Testis (tissue), 3 donors: ENCODE measurements around the gene RPP30. TPM values are rescaled to one million over a fixed set of nuclear protein-coding genes. Genes with fewer than 3 reads are reported as not detected.

Experiments used
- DNase-seq: peaks from one replicate; pipeline ENCODE4 v3.0.0-alpha.2; 2019
- H3K27ac ChIP-seq, 2 donors: fragments of 200-600 bp; sonication (generic); one replicate each; pipeline ENCODE4 v1.5.1; 2019
- H3K27me3 ChIP-seq: fragments of 200-600 bp; sonication (generic); one replicate; pipeline ENCODE4 v1.5.1; 2019
- H3K36me3 ChIP-seq: fragments of 200-600 bp; sonication (generic); one replicate; pipeline ENCODE4 v1.5.1; 2017; ENCODE audit warnings: low read depth; ENCODE audit errors: missing control alignments
- H3K4me1 ChIP-seq: fragments of 200-600 bp; sonication (generic); one replicate; pipeline ENCODE4 v1.5.1; 2019
- H3K4me3 ChIP-seq, 2 donors: fragments of 200-600 bp; sonication (generic); one replicate each; pipeline ENCODE4 v1.5.1; 2017 to 2019
- H3K9me3 ChIP-seq: fragments of 200-600 bp; sonication (generic); one replicate; pipeline ENCODE4 v1.5.1; 2017
- CTCF ChIP-seq, 3 experiments: fragments of 450-650 bp in 2 of 3; fragments of 200-600 bp in 1 of 3; sonication (generic) in 1 of 3; IDR thresholded peaks; one replicate each; pipeline ENCODE4 v1.5.1; 2016 to 2019; ENCODE audit warnings: antibody characterized with exemption in 3 of 3, mild to moderate bottlenecking in 2 of 3, moderate library complexity in 1 of 3
- POLR2A ChIP-seq: fragments of 450-650 bp; IDR thresholded peaks from one replicate; pipeline ENCODE4 v1.6.1; 2017; ENCODE audit warnings: antibody characterized with exemption, mild to moderate bottlenecking, moderate library complexity
- WGBS, 2 donors: methylation state at CpG; one replicate each; pipeline ENCODE4 v1.1.5; 2018; 5-methylcytosine and 5-hydroxymethylcytosine counted together
- intact Hi-C: fragments of 100-400 bp; cut with DNase I; formaldehyde crosslinking; loops from one replicate; pipeline ENCODE4 v1.15.1; 2023; ENCODE audit warnings: low total_unique reads
- polyA plus RNA-seq: library from polyadenylated mRNA; stranded (reverse); fragments of 350-450 nt; fragmentation: Illumina TruSeq; extraction: RNeasy Lipid Tissue Mini Kit (QIAGEN cat#74804); gene quantifications from one replicate; pipeline ENCODE4 v1.2.3, GENCODE V29; 2014; ENCODE audit warnings: low read depth, low replicate concordance; ENCODE audit not compliant: insufficient read depth
- total RNA-seq, 2 donors: library from RNA; depleted of rRNA; stranded (reverse); fragments of >200 nt; gene quantifications; one replicate each; pipeline ENCODE4 v1.2.3, GENCODE V29; 2016

Gene RPP30
- total and polyA plus RNA-seq, 3 donors from 2014 or later: 55.7 to 62.6 (median 57.5) TPM

DNA sequence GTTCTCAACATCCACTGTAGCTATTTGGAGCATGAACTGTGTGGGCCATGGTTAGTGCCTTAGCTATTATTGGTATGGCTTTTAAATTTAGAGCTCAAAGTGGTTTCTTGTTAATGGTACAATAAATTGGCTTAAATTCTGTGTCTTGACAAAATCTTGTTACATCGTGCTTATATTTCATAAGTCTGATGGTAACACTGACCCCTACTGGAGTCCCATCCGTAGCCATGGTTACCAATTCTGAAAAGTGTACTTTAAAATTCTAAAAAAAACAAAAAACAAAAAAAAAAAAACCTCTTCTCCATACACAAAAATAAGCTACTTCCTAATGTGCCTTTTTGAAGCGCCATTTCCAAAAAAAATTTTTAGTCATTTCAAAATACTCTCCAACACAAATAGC, 6.4 kb upstream of the RPP30 start:
- TF ChIP-seq POLR2A: no peak
- peak in 1 of 3 experiments; percentile 15 for TF ChIP-seq CTCF (IDR thresholded peaks at IDR 0.05)
- Histone ChIP-seq H3K27ac (no peak overlapping the region), H3K4me3 (no peak overlapping the region), H3K4me1 (no peaks in the 10 kb centered on the region), H3K27me3 (no peaks in the 10 kb centered on the region), H3K36me3 (no peaks in the 10 kb centered on the region), H3K9me3 (no peaks in the 10 kb centered on the region)
- WGBS, 2 donors: 46 to 47% methylated on average over 3 of the region's 3 CpGs
- intact Hi-C loops: no loop called here
- DNase-seq: no peak

- H3K9me3 ChIP-seq: no peaks in the 10 kb centered on the region
- no peak overlapping the region for H3K4me3 ChIP-seq
- H3K36me3 ChIP-seq: no peaks in the 10 kb centered on the region
- no peaks in the 10 kb centered on the region for H3K27me3 ChIP-seq
- no peak for DNase-seq
- TF ChIP-seq CTCF (IDR thresholded peaks at IDR 0.05): no peak
- TF ChIP-seq POLR2A: no peak
- no peaks in the 10 kb centered on the region for H3K4me1 ChIP-seq
- intact Hi-C loops: no loop called here
- 94 to 95% methylated on average over 4 of the region's 4 CpGs for WGBS, 2 donors
- no peak overlapping the region for H3K27ac ChIP-seq
These were observed 5.7 kb upstream of the RPP30 start for GRCh38 chr10:90866050-90866598.

DNA sequence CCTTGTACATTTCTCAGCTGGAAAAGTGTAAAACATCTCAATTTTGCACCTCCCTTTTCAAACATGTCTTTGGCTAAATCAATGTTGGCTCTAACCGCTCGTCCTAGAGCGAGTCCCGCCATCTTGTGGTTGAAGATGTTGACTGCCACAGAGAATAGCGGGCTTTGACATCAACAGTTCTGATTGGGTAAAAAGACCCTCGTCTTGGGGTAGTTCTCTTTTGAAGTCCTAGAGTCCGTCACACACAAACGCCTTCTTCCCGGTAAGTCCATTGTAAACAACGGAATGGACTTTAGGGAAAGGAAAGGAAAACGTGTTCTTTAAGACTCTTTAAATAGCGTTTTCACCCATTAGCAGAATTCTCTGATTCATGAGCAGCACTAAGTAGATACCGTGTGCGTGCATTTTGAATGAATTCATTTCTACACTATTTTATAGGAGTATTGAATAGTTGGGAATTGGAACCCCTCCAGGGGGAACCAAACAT, 452 bp upstream of the RPP30 start:
- Histone ChIP-seq H3K9me3 (no peaks in the 10 kb centered on the region), H3K36me3 (no peaks in the 10 kb centered on the region), H3K4me3 (peak overlapping the region; percentile 83), H3K27ac (peak overlapping the region in 1 of 2 donors; percentile 78), H3K27me3 (no peaks in the 10 kb centered on the region), H3K4me1 (peaks cover 5% of the 10 kb centered on the region)
- TF ChIP-seq POLR2A (no peak), CTCF (IDR thresholded peaks at IDR 0.05) (peak; percentile 11 to 49 (median 37))
- WGBS, 2 donors: 1 to 2% methylated on average over 14 of the region's 14 CpGs
- DNase-seq: peak; percentile 66
- intact Hi-C loops: no loop called here

DNA sequence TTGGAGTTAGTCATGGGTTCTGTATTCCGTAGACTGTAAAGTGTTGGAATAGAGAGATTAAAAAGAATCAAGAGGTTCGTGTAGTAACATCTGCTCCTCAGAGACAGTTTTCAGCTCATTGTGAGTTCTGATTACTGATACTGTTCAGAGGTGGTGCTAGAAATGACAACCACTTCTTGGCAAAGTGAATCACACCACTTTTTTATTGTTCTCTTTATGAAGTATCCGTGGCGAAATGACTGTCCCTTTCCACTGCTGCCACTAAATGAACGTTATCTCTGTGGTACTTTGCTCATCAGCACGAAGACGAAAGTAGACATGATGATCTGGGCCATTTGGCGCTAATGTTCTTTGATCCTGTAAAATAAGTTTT, 860 bp downstream of the RPP30 start:
- Histone ChIP-seq H3K27me3 (no peaks in the 10 kb centered on the region), H3K36me3 (no peaks in the 10 kb centered on the region), H3K9me3 (no peaks in the 10 kb centered on the region), H3K4me3 (peak overlapping the region; percentile 83), H3K4me1 (peaks cover 5% of the 10 kb centered on the region), H3K27ac (peak overlapping the region in 1 of 2 donors; percentile 78)
- DNase-seq: no peak
- intact Hi-C loops: no loop called here
- TF ChIP-seq CTCF (IDR thresholded peaks at IDR 0.05) (no peak), POLR2A (no peak)
- WGBS, 2 donors: 12% methylated on average over 8 of the region's 8 CpGs

GRCh38 chr10:90879062-90879461, 7.3 kb downstream of the RPP30 start:
- intact Hi-C loops: no loop called here
- Histone ChIP-seq H3K27me3 (no peaks in the 10 kb centered on the region), H3K27ac (no peak overlapping the region), H3K4me1 (no peaks in the 10 kb centered on the region), H3K4me3 (no peak overlapping the region), H3K9me3 (no peaks in the 10 kb centered on the region), H3K36me3 (no peaks in the 10 kb centered on the region)
- TF ChIP-seq CTCF (IDR thresholded peaks at IDR 0.05) (no peak), POLR2A (no peak)
- 84 to 86% methylated on average over 2 of the region's 2 CpGs for WGBS, 2 donors
- DNase-seq: no peak
